ENCODE data around the gene TPBGL. TPM values are rescaled to one million over a fixed set of nuclear protein-coding genes. Genes with fewer than 3 reads are reported as not detected.

Gene TPBGL
- total RNA-seq, 1 donor from 2014 or later = 0.64 TPM

DNA sequence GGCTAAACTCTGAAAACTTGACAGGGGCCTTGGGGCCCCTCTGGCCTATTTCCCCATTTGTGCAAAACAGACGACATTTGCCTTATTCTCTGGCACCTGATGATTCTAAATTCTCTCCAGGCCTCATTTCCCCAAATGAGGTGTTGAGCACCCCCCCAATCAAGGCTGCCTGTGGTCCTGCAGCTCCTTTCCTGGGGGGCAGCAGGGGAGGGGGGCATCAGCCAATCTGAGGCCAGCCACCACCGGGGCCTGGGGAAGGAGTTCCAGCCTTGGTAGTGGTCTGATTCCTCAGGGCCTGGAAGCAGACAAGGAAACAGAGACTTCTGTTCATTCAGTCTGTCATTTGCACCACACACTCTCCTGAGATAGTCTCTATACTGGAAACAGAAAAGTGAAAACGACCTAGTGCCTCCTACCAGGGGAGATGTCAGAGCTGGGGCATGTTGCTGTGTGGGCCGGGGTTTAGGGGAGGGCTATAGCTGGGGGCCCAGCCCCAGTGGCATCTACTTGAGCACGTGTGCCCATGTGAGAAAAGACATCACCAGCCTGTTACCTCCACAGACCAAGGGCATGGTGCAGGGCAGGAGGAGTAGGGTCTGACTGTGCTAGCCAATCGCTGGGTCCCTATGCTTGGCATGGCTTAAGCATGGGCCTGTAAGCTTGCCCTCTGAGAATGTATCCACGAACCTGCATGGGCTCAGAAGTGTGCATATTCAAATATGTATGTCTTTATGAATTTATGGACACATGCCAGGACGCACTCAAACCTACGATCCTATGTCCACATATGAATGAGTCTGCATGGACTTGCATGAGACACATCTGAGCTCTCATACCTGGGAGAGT is 1.8 kb upstream of the TPBGL start:
- intact Hi-C loops (cut with DNase I) = no loop called here
- Histone ChIP-seq H3K27ac (no peak overlapping the region), H3K27me3 (peaks cover 40% of the 10 kb centered on the region), H3K4me1 (peaks cover 5% of the 10 kb centered on the region), H3K9me3 (no peaks in the 10 kb centered on the region), H3K36me3 (no peaks in the 10 kb centered on the region), H3K4me3 (no peak overlapping the region)
- no peak for DNase-seq
- TF ChIP-seq CTCF (IDR thresholded peaks at IDR 0.05) = no peak
- no peak for ATAC-seq

- H3K4me1 ChIP-seq = peaks cover 5% of the 10 kb centered on the region
- no peak overlapping the region for H3K27ac ChIP-seq
- no peaks in the 10 kb centered on the region for H3K36me3 ChIP-seq
- intact Hi-C loops (cut with DNase I) = no loop called here
- no peak overlapping the region for H3K4me3 ChIP-seq
- no peaks in the 10 kb centered on the region for H3K9me3 ChIP-seq
- no peak for ATAC-seq
- peaks cover 44% of the 10 kb centered on the region for H3K27me3 ChIP-seq
- DNase-seq = no peak
- TF ChIP-seq CTCF (IDR thresholded peaks at IDR 0.05) = no peak
Observed at GRCh38 chr11:75239531-75240290, 863 bp upstream of the TPBGL start.

DNA sequence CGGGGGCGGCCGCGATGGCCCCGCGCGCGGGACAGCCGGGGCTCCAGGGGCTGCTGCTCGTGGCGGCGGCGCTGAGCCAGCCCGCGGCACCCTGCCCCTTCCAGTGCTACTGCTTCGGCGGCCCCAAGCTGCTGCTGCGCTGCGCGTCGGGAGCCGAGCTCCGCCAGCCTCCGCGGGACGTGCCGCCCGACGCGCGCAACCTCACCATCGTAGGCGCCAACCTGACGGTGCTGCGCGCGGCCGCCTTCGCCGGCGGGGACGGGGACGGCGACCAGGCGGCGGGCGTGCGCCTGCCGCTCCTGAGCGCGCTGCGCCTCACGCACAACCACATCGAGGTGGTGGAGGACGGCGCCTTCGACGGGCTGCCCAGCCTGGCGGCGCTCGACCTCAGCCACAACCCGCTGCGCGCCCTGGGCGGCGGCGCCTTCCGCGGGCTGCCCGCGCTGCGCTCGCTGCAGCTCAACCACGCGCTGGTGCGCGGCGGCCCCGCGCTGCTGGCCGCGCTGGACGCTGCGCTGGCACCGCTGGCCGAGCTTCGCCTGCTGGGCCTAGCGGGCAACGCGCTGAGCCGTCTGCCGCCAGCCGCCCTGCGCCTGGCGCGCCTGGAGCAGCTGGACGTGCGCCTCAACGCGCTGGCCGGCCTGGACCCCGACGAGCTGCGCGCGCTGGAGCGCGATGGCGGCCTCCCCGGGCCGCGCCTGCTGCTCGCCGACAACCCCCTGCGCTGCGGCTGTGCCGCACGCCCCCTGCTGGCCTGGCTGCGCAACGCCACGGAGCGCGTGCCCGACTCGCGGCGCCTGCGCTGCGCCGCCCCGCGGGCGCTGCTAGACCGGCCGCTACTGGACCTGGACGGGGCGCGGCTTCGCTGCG is 697 bp downstream of the TPBGL start:
- ATAC-seq (peak; percentile 98), DNase-seq (peak; percentile 93)
- Histone ChIP-seq H3K27me3 (peaks cover 44% of the 10 kb centered on the region), H3K9me3 (no peaks in the 10 kb centered on the region), H3K27ac (no peak overlapping the region), H3K36me3 (no peaks in the 10 kb centered on the region), H3K4me3 (peak overlapping the region; percentile 36), H3K4me1 (peaks cover 5% of the 10 kb centered on the region)
- TF ChIP-seq CTCF (IDR thresholded peaks at IDR 0.05) = peak; percentile 65
- intact Hi-C loops (cut with DNase I) = no loop called here

- peaks cover 5% of the 10 kb centered on the region for H3K4me1 ChIP-seq
- H3K27ac ChIP-seq = no peak overlapping the region
- no peaks in the 10 kb centered on the region for H3K9me3 ChIP-seq
- peak overlapping the region; percentile 36 for H3K4me3 ChIP-seq
- intact Hi-C loops (cut with DNase I) = no loop called here
- DNase-seq = no peak
- peaks cover 44% of the 10 kb centered on the region for H3K27me3 ChIP-seq
- no peak for ATAC-seq
- no peaks in the 10 kb centered on the region for H3K36me3 ChIP-seq
- TF ChIP-seq CTCF (IDR thresholded peaks at IDR 0.05) = no peak
Observed at GRCh38 chr11:75241906-75242644, 1.5 kb downstream of the TPBGL start.
